Progenitor cell of endocrine pancreas (in vitro differentiated cells): ENCODE results near the gene MRPL19. TPM values are rescaled to one million over a fixed set of nuclear protein-coding genes. Genes with fewer than 3 reads are reported as not detected.

Experiments used
- DNase-seq: peaks from one replicate; pipeline ENCODE4 v3.0.0; 2021; ENCODE audit warnings: low spot score; ENCODE audit not compliant: unreplicated experiment
- H3K27ac Mint-ChIP-seq: 2 replicates; pipeline ENCODE4 v1.8.0; 2021; ENCODE audit warnings: mild to moderate bottlenecking, moderate library complexity, mixed read lengths
- H3K27me3 Mint-ChIP-seq: 2 replicates; pipeline ENCODE4 v1.8.0; 2021; ENCODE audit warnings: mixed read lengths
- H3K36me3 Mint-ChIP-seq: 2 replicates; pipeline ENCODE4 v1.8.0; 2022; ENCODE audit warnings: mixed read lengths; ENCODE audit not compliant: insufficient read depth
- H3K4me1 Mint-ChIP-seq: 2 replicates; pipeline ENCODE4 v1.8.0; 2021; ENCODE audit warnings: low read depth, mixed read lengths
- H3K4me3 Mint-ChIP-seq: 2 replicates; pipeline ENCODE4 v1.8.0; 2021; ENCODE audit warnings: low read depth, mild to moderate bottlenecking, moderate library complexity, mixed read lengths
- H3K9me3 Mint-ChIP-seq: 2 replicates; pipeline ENCODE4 v1.8.0; 2021; ENCODE audit warnings: low read depth, mixed read lengths
- CTCF ChIP-seq: fragments of 200-600 bp; sonication (generic); IDR thresholded peaks from one replicate; pipeline ENCODE4 v1.5.0; 2021; ENCODE audit warnings: antibody characterized with exemption, mild to moderate bottlenecking; ENCODE audit not compliant: unreplicated experiment
- total RNA-seq: library from RNA; stranded (reverse); gene quantifications from 2 replicates; pipeline ENCODE4 v1.2.1, GENCODE V29; 2021

The MRPL19 gene
- total RNA-seq, 1 donor from 2014 or later = 73.1 TPM

DNA sequence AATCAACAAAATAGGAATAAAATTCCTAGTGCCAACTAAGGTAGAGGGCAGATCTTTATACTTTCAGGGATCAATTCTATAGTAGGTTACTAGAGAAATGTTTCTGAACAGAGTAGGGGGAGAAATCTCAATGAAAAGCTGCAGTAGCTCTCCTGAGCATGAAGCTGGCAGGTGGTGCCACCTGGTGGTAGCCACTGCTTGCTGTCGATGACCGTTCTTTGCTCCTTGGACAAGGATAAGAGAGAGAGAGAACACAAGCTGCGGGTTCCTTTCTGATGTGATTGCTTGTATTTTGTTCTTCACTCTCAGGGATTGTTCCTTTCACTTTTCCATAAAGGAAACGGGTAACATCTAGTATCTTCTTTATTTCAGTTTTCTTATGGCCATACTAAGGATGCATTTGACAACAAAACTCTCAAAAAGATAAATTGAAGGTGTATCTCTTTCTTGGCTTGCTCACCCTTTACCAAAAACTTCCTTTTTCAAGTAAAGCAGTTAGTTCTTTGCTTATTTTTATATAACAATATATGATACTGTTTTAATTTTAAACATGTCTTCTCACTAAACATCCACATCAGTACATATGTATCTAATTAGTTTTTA, 18.6 kb upstream of the MRPL19 start:
- peaks cover 7% of the 10 kb centered on the region for H3K4me1 Mint-ChIP-seq
- H3K27me3 Mint-ChIP-seq = peaks cover 3% of the 10 kb centered on the region
- H3K27ac Mint-ChIP-seq = no peak overlapping the region
- H3K4me3 Mint-ChIP-seq = no peak overlapping the region
- peak; percentile 71 for DNase-seq
- H3K36me3 Mint-ChIP-seq = no peaks in the 10 kb centered on the region
- peak; percentile 98 for TF ChIP-seq CTCF
- no peaks in the 10 kb centered on the region for H3K9me3 Mint-ChIP-seq

DNA sequence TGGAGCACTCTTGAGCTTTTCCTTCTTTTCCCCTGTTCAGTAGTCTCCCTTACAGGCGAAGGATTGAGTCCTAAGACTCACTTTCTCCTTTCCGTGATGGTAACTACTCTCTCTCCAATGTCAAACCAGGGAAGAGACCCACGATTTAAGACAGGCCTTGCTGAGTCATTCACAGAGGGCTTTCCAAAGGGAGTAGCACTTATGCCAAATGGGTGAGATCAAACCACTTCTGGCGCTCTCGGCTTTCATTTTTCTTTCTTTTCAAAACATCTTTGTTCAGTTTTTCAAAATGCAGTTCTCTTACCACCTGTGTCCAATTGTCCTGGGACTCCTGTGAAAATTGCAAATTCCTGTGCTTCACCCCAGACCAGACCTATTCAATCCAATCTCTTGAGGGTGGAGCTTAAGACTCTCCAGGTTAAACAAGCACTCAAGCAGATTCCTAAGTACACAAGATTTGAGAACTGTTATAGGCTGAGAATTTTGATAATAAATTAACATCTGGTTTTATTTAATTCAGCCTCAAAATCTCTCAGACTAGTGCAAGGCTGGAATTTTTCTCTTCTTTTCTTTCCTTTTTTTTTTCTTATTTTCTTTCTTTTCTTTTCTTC, 14.4 kb upstream of the MRPL19 start:
- no peak overlapping the region for H3K27ac Mint-ChIP-seq
- DNase-seq = no peak
- no peak overlapping the region for H3K4me3 Mint-ChIP-seq
- no peaks in the 10 kb centered on the region for H3K36me3 Mint-ChIP-seq
- H3K27me3 Mint-ChIP-seq = no peaks in the 10 kb centered on the region
- no peak for TF ChIP-seq CTCF
- no peaks in the 10 kb centered on the region for H3K9me3 Mint-ChIP-seq
- H3K4me1 Mint-ChIP-seq = peaks cover 7% of the 10 kb centered on the region

GRCh38 chr2:75632813-75633212, 13.8 kb upstream of the MRPL19 start:
- H3K27me3 Mint-ChIP-seq = peaks cover 4% of the 10 kb centered on the region
- no peak for TF ChIP-seq CTCF
- peaks cover 7% of the 10 kb centered on the region for H3K4me1 Mint-ChIP-seq
- no peaks in the 10 kb centered on the region for H3K36me3 Mint-ChIP-seq
- no peaks in the 10 kb centered on the region for H3K9me3 Mint-ChIP-seq
- H3K4me3 Mint-ChIP-seq = no peak overlapping the region
- no peak overlapping the region for H3K27ac Mint-ChIP-seq
- DNase-seq = no peak

DNA sequence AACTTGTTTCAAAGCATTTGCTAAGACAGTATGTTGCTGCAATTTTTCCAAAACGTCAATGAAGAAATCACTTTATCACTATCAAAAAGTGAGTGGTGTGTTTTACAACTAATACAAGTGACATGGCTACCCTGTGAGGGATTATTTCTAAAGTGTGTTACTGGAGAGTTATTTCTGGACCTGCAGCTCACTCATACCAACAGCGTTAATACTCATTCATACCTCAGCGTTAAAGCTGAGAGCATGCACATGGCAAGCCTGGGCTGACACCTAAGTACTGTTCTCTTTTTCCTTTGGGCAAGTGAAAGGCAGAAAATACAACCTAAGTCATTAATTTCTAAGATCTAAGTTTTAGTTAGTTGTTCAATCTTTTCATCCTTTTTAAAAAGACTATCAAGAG, 13.0 kb upstream of the MRPL19 start:
- DNase-seq = no peak
- Mint-ChIP-seq H3K36me3 (no peaks in the 10 kb centered on the region), H3K9me3 (no peaks in the 10 kb centered on the region), H3K27me3 (peaks cover 10% of the 10 kb centered on the region), H3K27ac (no peak overlapping the region), H3K4me3 (no peak overlapping the region), H3K4me1 (peaks cover 7% of the 10 kb centered on the region)
- TF ChIP-seq CTCF = no peak

- Mint-ChIP-seq H3K27me3 (peaks cover 10% of the 10 kb centered on the region), H3K9me3 (no peaks in the 10 kb centered on the region), H3K4me3 (no peak overlapping the region), H3K4me1 (peaks cover 7% of the 10 kb centered on the region), H3K36me3 (no peaks in the 10 kb centered on the region), H3K27ac (no peak overlapping the region)
- DNase-seq = no peak
- no peak for TF ChIP-seq CTCF
Measured at GRCh38 chr2:75634945-75635344, 11.6 kb upstream of the MRPL19 start.
